PC-3 (cell line): ENCODE results near the gene SPATA17. TPM values are rescaled to one million over a fixed set of nuclear protein-coding genes. Genes with fewer than 3 reads are reported as not detected.
A peak's percentile ranks its signal among the peaks of the same experiment; 100 is the strongest.

Source experiments
- ATAC-seq: fragments of 200-7000 bp; cut with Tn5 transposase; 2 replicates; pipeline ENCODE4 v1.9.1; 2020; ENCODE audit warnings: mild to moderate bottlenecking, moderate library complexity
- BruUV-seq: library from RNA; stranded (reverse); fragments of 400-500 nt; replicated peaks from 2 replicates; lab custom pipeline; 2021; lab: Mats Ljungman, UMichigan
- CTCF ChIA-PET: fragments of 300-600 bp; sonication (Branson Sonifier 250); formaldehyde crosslinking; loops from one replicate; lab custom pipeline; 2022; ENCODE audit warnings: antibody characterized with exemption; lab: Charles Lee
- POLR2A ChIA-PET: fragments of 300-600 bp; sonication (Branson Sonifier 250); formaldehyde crosslinking; loops from one replicate; lab custom pipeline; 2022; ENCODE audit warnings: antibody characterized with exemption; ENCODE audit not compliant: unreplicated experiment; lab: Charles Lee
- DNase-seq: peaks from one replicate; pipeline ENCODE4 v3.0.0-alpha.2; 2015
- H2AFZ ChIP-seq: fragments of 300-600 bp; sonication (generic); 2 replicates; pipeline ENCODE4 v1.6.0; 2016; ENCODE audit warnings: antibody characterized with exemption, low read length
- H3F3A ChIP-seq: fragments of 300-600 bp; sonication (generic); one replicate; pipeline ENCODE4 v1.6.0; 2017; ENCODE audit warnings: antibody characterized with exemption, low read length, control low read depth, mild to moderate bottlenecking; ENCODE audit not compliant: unreplicated experiment
- H3K27ac ChIP-seq: fragments of 300-600 bp; sonication (generic); 2 replicates; pipeline ENCODE4 v1.5.1; 2016; ENCODE audit warnings: mild to moderate bottlenecking, low read length
- H3K27me3 ChIP-seq: fragments of 300-600 bp; sonication (generic); 2 replicates; pipeline ENCODE4 v1.6.1; 2016; ENCODE audit warnings: low read length, mixed read lengths
- H3K36me3 ChIP-seq: fragments of 300-600 bp; sonication (generic); 2 replicates; pipeline ENCODE4 v1.6.1; 2016; ENCODE audit warnings: low read depth, mixed run types, low read length, mixed read lengths
- H3K4me1 ChIP-seq: fragments of 300-600 bp; sonication (generic); 2 replicates; pipeline ENCODE4 v1.5.1; 2016; ENCODE audit warnings: low read length; ENCODE audit not compliant: insufficient read depth
- H3K4me2 ChIP-seq: fragments of 300-600 bp; sonication (generic); 2 replicates; pipeline ENCODE4 v1.6.0; 2016; ENCODE audit warnings: low read length
- H3K4me3 ChIP-seq: fragments of 300-600 bp; sonication (generic); 2 replicates; pipeline ENCODE4 v1.5.1; 2016; ENCODE audit warnings: mild to moderate bottlenecking, low read length, mixed read lengths
- H3K79me2 ChIP-seq: fragments of 300-600 bp; sonication (generic); 2 replicates; pipeline ENCODE4 v1.6.1; 2017; ENCODE audit warnings: low read length, mixed read lengths
- H3K9ac ChIP-seq: fragments of 300-600 bp; sonication (generic); 2 replicates; pipeline ENCODE4 v1.6.0; 2016; ENCODE audit warnings: mild to moderate bottlenecking, low read length
- H3K9me2 ChIP-seq: fragments of 300-600 bp; sonication (generic); replicated peaks from 2 replicates; pipeline ENCODE4 v1.6.1; 2016; ENCODE audit warnings: mixed run types, low read length, mixed read lengths
- H3K9me3 ChIP-seq: fragments of 300-600 bp; sonication (generic); 2 replicates; pipeline ENCODE4 v1.6.1; 2016; ENCODE audit warnings: low read length, mixed read lengths
- H4K20me1 ChIP-seq: fragments of 300-600 bp; sonication (generic); 2 replicates; pipeline ENCODE4 v1.6.1; 2016; ENCODE audit warnings: low read length, mixed read lengths
- CTCF ChIP-seq: fragments of 300-600 bp; sonication (generic); conservative IDR thresholded peaks from 2 replicates; pipeline ENCODE4 v1.5.1; 2017; ENCODE audit warnings: antibody characterized with exemption, low read depth, mild to moderate bottlenecking, low read length
- EZH2 ChIP-seq: fragments of 300-600 bp; sonication (generic); IDR thresholded peaks from one replicate; pipeline ENCODE4 v1.6.1; 2017; ENCODE audit warnings: antibody characterized with exemption, mild to moderate bottlenecking, low read length; ENCODE audit not compliant: unreplicated experiment
- EZH2phosphoT487 ChIP-seq: fragments of 300-600 bp; sonication (generic); IDR thresholded peaks from 2 replicates; pipeline ENCODE4 v1.6.1; 2018; ENCODE audit warnings: mild to moderate bottlenecking, antibody characterized with exemption, low read length, borderline replicate concordance
- intact Hi-C: fragments of 100-400 bp; cut with micrococcal nuclease; formaldehyde crosslinking; loops from 2 replicates; pipeline ENCODE4 v1.9.0; 2023
- total RNA-seq: library from RNA; depleted of rRNA; stranded (reverse); fragments of >200 nt; gene quantifications from 2 replicates; pipeline ENCODE4 v1.2.3, GENCODE V29; 2014

The SPATA17 gene
- total RNA-seq, 1 experiment from 2014 or later: 3.3 TPM

- ATAC-seq (no peak), DNase-seq (no peak)
- H2AFZ ChIP-seq: no peak overlapping the region
- no peak overlapping the region for H3K27ac ChIP-seq
- ChIA-PET CTCF (interaction anchor here (0.6 kb wide), 1 partner anchor 311 kb away, joined by 3 read pairs; no protein-coding TSS in a partner anchor), POLR2A (interaction anchor here (0.6 kb wide), 1 partner anchor 16 kb away, joined by 3 read pairs; no protein-coding TSS in a partner anchor)
- H3K36me3 ChIP-seq: no peaks in the 10 kb centered on the region
- TF ChIP-seq EZH2 (no peak), CTCF (no peak), EZH2phosphoT487 (no peak)
- H3K4me3 ChIP-seq: no peak overlapping the region
- no peak overlapping the region for H3K9ac ChIP-seq
- no TSS peak for BruUV-seq
- intact Hi-C loops: no loop called here
- no peaks in the 10 kb centered on the region for H3F3A ChIP-seq
- H3K9me3 ChIP-seq: no peaks in the 10 kb centered on the region
- no peaks in the 10 kb centered on the region for H4K20me1 ChIP-seq
- H3K79me2 ChIP-seq: no peaks in the 10 kb centered on the region
- no peaks in the 10 kb centered on the region for H3K9me2 ChIP-seq
- H3K27me3 ChIP-seq: no peaks in the 10 kb centered on the region
- H3K4me1 ChIP-seq: no peaks in the 10 kb centered on the region
- H3K4me2 ChIP-seq: no peak overlapping the region
These were observed 45.6 kb upstream of the SPATA17 start for GRCh38 chr1:217585577-217585976.

GRCh38 chr1:217586586-217586985 lies 44.6 kb upstream of the SPATA17 start:
- intact Hi-C loops: no loop called here
- H3K4me1 ChIP-seq: no peaks in the 10 kb centered on the region
- no peak; the same call in 1 of the 2 replicates for ATAC-seq
- ChIA-PET CTCF (no interaction called here), POLR2A (no interaction called here)
- H3K27ac ChIP-seq: no peak overlapping the region
- H2AFZ ChIP-seq: no peak overlapping the region
- H3K9ac ChIP-seq: no peak overlapping the region
- H3F3A ChIP-seq: no peaks in the 10 kb centered on the region
- no peak overlapping the region for H3K4me3 ChIP-seq
- no peaks in the 10 kb centered on the region for H3K79me2 ChIP-seq
- BruUV-seq: no TSS peak
- no peak overlapping the region for H3K4me2 ChIP-seq
- H3K9me2 ChIP-seq: no peaks in the 10 kb centered on the region
- TF ChIP-seq CTCF (no peak), EZH2 (no peak), EZH2phosphoT487 (no peak)
- no peaks in the 10 kb centered on the region for H3K27me3 ChIP-seq
- H3K36me3 ChIP-seq: no peaks in the 10 kb centered on the region
- no peaks in the 10 kb centered on the region for H3K9me3 ChIP-seq
- no peak for DNase-seq
- no peaks in the 10 kb centered on the region for H4K20me1 ChIP-seq

- H3K4me2 ChIP-seq: no peak overlapping the region
- H3K79me2 ChIP-seq: no peaks in the 10 kb centered on the region
- ChIA-PET POLR2A (interaction anchor here (0.5 kb wide), 1 partner anchor 320 kb away, joined by 3 read pairs; no protein-coding TSS in a partner anchor), CTCF (interaction anchor here (0.5 to 0.8 kb wide), 3 partner anchors 40 to 580 kb away, joined by 3 to 4 read pairs (median 3); partner anchors contain the start of gene GPATCH2)
- H3F3A ChIP-seq: no peaks in the 10 kb centered on the region
- H2AFZ ChIP-seq: no peak overlapping the region
- H3K4me1 ChIP-seq: no peaks in the 10 kb centered on the region
- ATAC-seq (peak; percentile 53; the same call in 1 of the 2 replicates), DNase-seq (peak; percentile 19)
- H3K27me3 ChIP-seq: no peaks in the 10 kb centered on the region
- H3K9me2 ChIP-seq: no peaks in the 10 kb centered on the region
- TF ChIP-seq EZH2phosphoT487 (no peak), CTCF (peak; percentile 65)
- H3K27ac ChIP-seq: no peak overlapping the region
- H3K4me3 ChIP-seq: no peak overlapping the region
- H3K9ac ChIP-seq: no peak overlapping the region
- BruUV-seq: no TSS peak
- H3K9me3 ChIP-seq: no peaks in the 10 kb centered on the region
- no peaks in the 10 kb centered on the region for H3K36me3 ChIP-seq
- intact Hi-C loops: loop anchor here (5.0 kb wide), 1 partner anchor 582 kb away; no protein-coding TSS in a partner anchor
- no peaks in the 10 kb centered on the region for H4K20me1 ChIP-seq
These were observed 40.5 kb upstream of the SPATA17 start for GRCh38 chr1:217590598-217590997.
